ENCODE measurements around the gene LRRC10B.

The LRRC10B gene

DNA sequence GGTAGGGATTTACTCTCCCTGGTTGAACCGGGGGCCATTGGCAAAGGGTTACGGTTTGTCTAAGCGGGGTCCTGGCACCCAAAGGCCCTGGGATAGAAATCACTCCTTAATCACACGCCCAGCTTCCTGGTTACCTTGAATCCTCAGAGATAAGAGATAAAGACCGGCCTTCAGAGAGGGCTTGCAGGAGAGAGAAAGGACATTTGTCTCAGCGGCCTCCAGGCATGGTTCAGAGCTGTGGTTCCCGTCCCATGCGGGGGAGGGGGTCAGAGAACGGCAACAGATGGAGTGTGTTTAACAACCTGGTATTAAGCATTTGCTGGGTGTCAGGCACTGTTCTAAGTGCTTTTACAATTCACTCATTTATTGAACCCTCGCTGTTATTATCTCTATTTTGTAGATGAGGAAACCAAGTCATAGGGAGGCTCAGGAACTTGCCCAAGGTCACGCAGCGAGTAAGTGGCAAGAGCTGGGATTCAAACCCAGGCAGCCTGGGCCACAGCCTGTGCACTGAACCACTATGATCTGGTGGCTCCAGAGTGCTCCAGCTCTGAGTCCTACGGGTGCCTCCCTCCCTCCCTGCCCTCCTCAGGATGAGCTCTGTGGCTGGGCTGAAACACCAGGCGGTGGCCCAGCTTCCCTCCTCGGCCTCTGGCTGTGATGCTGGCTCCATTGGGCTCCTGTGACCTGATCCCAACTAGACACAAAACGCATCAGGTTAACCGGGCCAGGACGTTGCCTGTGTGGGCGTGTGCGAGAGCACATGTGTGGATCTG lies 18.6 kb downstream of the LRRC10B start:
- Histone ChIP-seq H3K79me2 (ENCODE audit: low read length) (no peaks in the 10 kb centered on the region), H2AFZ (ENCODE audit: low read depth, low read length) (no peak overlapping the region), H3K4me1 (ENCODE audit: low read length) (no peaks in the 10 kb centered on the region), H3K4me2 (ENCODE audit: low read length) (no peak overlapping the region), H3K9ac (ENCODE audit: low read length) (no peak overlapping the region), H3K27ac (ENCODE audit: low read length) (no peak overlapping the region), H3K4me3 (ENCODE audit: low read length) (no peak overlapping the region), H3K27me3 (ENCODE audit: low read depth, low read length) (peaks cover 52% of the 10 kb centered on the region), H3K36me3 (replicated peaks; ENCODE audit: low read depth, low read length) (no peaks in the 10 kb centered on the region), H4K20me1 (ENCODE audit: insufficient read depth, low read length) (no peaks in the 10 kb centered on the region), H3K9me3 (ENCODE audit: insufficient read depth, low read length) (no peaks in the 10 kb centered on the region)
- no peak for TF ChIP-seq EZH2phosphoT487 (IDR thresholded peaks at IDR 0.05; ENCODE audit: low read depth)
- TF ChIP-seq, protein P1, sequence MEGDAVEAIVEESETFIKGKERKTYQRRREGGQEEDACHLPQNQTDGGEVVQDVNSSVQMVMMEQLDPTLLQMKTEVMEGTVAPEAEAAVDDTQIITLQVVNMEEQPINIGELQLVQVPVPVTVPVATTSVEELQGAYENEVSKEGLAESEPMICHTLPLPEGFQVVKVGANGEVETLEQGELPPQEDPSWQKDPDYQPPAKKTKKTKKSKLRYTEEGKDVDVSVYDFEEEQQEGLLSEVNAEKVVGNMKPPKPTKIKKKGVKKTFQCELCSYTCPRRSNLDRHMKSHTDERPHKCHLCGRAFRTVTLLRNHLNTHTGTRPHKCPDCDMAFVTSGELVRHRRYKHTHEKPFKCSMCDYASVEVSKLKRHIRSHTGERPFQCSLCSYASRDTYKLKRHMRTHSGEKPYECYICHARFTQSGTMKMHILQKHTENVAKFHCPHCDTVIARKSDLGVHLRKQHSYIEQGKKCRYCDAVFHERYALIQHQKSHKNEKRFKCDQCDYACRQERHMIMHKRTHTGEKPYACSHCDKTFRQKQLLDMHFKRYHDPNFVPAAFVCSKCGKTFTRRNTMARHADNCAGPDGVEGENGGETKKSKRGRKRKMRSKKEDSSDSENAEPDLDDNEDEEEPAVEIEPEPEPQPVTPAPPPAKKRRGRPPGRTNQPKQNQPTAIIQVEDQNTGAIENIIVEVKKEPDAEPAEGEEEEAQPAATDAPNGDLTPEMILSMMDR (IDR thresholded peaks at IDR 0.05; ENCODE audit: low read depth, low read length), result no peak

DNA sequence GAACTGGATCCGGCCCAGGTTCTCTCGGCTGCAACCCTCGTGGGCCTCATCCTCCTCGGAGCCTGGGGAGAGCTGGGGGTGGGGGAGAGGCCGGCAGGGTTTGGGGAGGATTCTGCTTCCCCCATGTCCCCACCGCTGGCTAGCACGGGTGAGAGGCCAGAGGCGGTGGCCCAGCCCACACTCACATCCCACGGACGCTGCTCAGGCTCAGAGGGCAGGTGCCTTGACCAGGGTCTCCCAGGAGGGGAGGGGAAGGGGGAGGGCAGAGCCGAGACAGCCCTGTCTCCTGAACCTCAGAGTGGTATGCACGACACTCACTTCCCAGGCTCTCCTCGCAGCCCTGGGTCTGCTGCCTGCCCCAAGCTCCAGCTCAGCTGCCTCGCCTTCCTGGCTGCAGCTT lies 19.6 kb downstream of the LRRC10B start:
- H3K9me3 ChIP-seq (ENCODE audit: insufficient read depth, low read length), result no peaks in the 10 kb centered on the region
- no peak overlapping the region for H2AFZ ChIP-seq (ENCODE audit: low read depth, low read length)
- H3K27me3 ChIP-seq (ENCODE audit: low read depth, low read length), result peaks cover 50% of the 10 kb centered on the region
- H4K20me1 ChIP-seq (ENCODE audit: insufficient read depth, low read length), result no peaks in the 10 kb centered on the region
- no peak for TF ChIP-seq EZH2phosphoT487 (IDR thresholded peaks at IDR 0.05; ENCODE audit: low read depth)
- TF ChIP-seq, protein P1 (IDR thresholded peaks at IDR 0.05; ENCODE audit: low read depth, low read length), result no peak
- no peak overlapping the region for H3K4me2 ChIP-seq (ENCODE audit: low read length)
- H3K27ac ChIP-seq (ENCODE audit: low read length), result no peak overlapping the region
- H3K4me1 ChIP-seq (ENCODE audit: low read length), result peaks cover 2% of the 10 kb centered on the region; the same call in 1 of the 2 replicates
- no peaks in the 10 kb centered on the region for H3K36me3 ChIP-seq (replicated peaks; ENCODE audit: low read depth, low read length)
- H3K79me2 ChIP-seq (ENCODE audit: low read length), result no peaks in the 10 kb centered on the region
- H3K4me3 ChIP-seq (ENCODE audit: low read length), result no peak overlapping the region
- no peak overlapping the region for H3K9ac ChIP-seq (ENCODE audit: low read length)

DNA sequence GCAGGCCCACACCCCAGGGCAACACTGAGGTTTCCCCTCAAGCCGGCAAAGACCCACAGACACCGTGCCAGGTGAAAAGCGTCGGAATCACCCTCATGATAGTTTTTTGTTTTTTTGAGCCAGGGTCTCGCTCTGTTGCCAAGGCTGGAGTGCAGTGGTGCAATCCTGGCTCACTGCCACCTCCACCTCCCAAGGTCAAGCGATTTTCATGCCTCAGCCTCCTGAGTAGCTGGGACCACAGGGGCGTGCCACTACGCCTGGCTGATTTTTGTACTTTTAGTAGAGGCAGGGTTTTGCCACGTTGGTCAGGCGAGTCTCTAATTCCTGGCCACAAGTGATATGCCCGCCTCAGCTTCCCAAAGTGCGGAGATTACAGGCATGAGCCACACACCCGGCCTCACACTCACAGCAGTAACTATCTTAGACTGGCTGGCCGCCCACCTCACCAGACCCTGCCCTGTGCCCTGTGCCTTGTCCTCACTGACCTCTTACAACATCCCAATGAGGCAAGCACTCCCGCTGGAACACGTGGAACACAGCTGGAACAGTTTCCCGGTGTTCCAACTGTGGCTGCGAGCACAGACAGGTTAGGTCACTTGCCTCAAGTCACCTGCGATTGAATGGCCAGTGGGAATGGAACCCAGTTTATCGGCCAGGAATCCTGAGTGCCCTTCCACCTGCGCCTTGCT lies 21.1 kb downstream of the LRRC10B start:
- Histone ChIP-seq H3K36me3 (replicated peaks; ENCODE audit: low read depth, low read length) (no peaks in the 10 kb centered on the region), H3K27me3 (ENCODE audit: low read depth, low read length) (peaks cover 49% of the 10 kb centered on the region), H3K27ac (ENCODE audit: low read length) (no peak overlapping the region), H4K20me1 (ENCODE audit: insufficient read depth, low read length) (no peaks in the 10 kb centered on the region), H2AFZ (ENCODE audit: low read depth, low read length) (no peak overlapping the region), H3K4me3 (ENCODE audit: low read length) (no peak overlapping the region), H3K79me2 (ENCODE audit: low read length) (no peaks in the 10 kb centered on the region), H3K9me3 (ENCODE audit: insufficient read depth, low read length) (no peaks in the 10 kb centered on the region), H3K4me2 (ENCODE audit: low read length) (no peak overlapping the region), H3K4me1 (ENCODE audit: low read length) (peaks cover 5% of the 10 kb centered on the region; the same call in 1 of the 2 replicates), H3K9ac (ENCODE audit: low read length) (no peak overlapping the region)
- TF ChIP-seq, protein P1 (IDR thresholded peaks at IDR 0.05; ENCODE audit: low read depth, low read length), result no peak
- no peak for TF ChIP-seq EZH2phosphoT487 (IDR thresholded peaks at IDR 0.05; ENCODE audit: low read depth)

DNA sequence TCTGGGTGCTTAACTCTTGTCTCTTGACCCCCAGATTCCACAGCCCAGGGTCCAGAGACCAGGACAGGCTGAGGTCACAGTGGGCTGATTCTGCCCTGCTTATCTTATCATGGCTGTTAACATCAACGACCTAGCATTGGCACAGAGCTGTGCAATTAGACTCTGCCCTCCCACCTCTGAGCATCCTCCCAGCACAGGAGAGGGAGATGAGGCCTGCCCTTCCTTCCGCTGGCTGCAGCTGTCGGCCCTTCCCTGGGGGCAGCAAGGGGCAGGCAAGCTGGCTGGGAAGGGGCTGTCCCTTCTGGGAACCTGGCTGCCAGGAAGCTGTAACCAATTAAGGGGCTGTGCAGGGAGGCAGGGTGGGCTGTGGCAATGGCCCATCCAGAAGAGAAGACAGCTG lies 22.5 kb downstream of the LRRC10B start:
- Histone ChIP-seq H3K27me3 (ENCODE audit: low read depth, low read length) (peaks cover 43% of the 10 kb centered on the region), H4K20me1 (ENCODE audit: insufficient read depth, low read length) (no peaks in the 10 kb centered on the region), H3K4me2 (ENCODE audit: low read length) (no peak overlapping the region), H3K9ac (ENCODE audit: low read length) (no peak overlapping the region), H3K4me1 (ENCODE audit: low read length) (peaks cover 5% of the 10 kb centered on the region; the same call in 1 of the 2 replicates), H3K79me2 (ENCODE audit: low read length) (no peaks in the 10 kb centered on the region), H2AFZ (ENCODE audit: low read depth, low read length) (no peak overlapping the region), H3K27ac (ENCODE audit: low read length) (no peak overlapping the region), H3K4me3 (ENCODE audit: low read length) (no peak overlapping the region), H3K36me3 (replicated peaks; ENCODE audit: low read depth, low read length) (no peaks in the 10 kb centered on the region), H3K9me3 (ENCODE audit: insufficient read depth, low read length) (no peaks in the 10 kb centered on the region)
- no peak for TF ChIP-seq EZH2phosphoT487 (IDR thresholded peaks at IDR 0.05; ENCODE audit: low read depth)
- TF ChIP-seq, protein P1 (IDR thresholded peaks at IDR 0.05; ENCODE audit: low read depth, low read length), result no peak

All from OCI-LY3 (cell line).